HepG2 (cell line): ENCODE measurements around the gene ATRAID. TPM values are rescaled to one million over a fixed set of nuclear protein-coding genes. Genes with fewer than 3 reads are reported as not detected.

Experiments
- BRCA1 ChIP-seq: sonication (generic); formaldehyde crosslinking; IDR thresholded peaks from 2 replicates; pipeline ENCODE4 v1.4.0; 2020; ENCODE audit warnings: missing genetic modification reagents
- DMTF1 ChIP-seq: sonication (generic); formaldehyde crosslinking; IDR thresholded peaks from 2 replicates; pipeline ENCODE4 v1.4.0; 2020; ENCODE audit warnings: mild to moderate bottlenecking, missing genetic modification reagents
- KIAA2018 ChIP-seq: sonication (generic); formaldehyde crosslinking; IDR thresholded peaks from 2 replicates; pipeline ENCODE4 v1.5.0; 2020; ENCODE audit warnings: mild to moderate bottlenecking, missing genetic modification reagents, borderline replicate concordance
- MEIS1 ChIP-seq: sonication (generic); formaldehyde crosslinking; IDR thresholded peaks from 2 replicates; pipeline ENCODE4 v1.9.0; 2021; ENCODE audit warnings: mild to moderate bottlenecking, missing genetic modification reagents, moderate library complexity, borderline replicate concordance
- RFXANK ChIP-seq: IDR thresholded peaks from 2 replicates; pipeline ENCODE4 v1.6.1; 2016
- ZNF253 ChIP-seq: sonication (generic); formaldehyde crosslinking; IDR thresholded peaks from 2 replicates; pipeline ENCODE4 v1.8.0; 2022; ENCODE audit warnings: mild to moderate bottlenecking, missing genetic modification reagents, borderline replicate concordance
- ZNF34 ChIP-seq: sonication (generic); formaldehyde crosslinking; IDR thresholded peaks from 2 replicates; pipeline ENCODE4 v1.4.0; 2020; ENCODE audit warnings: mild to moderate bottlenecking, missing genetic modification reagents, borderline replicate concordance
- ZSCAN25 ChIP-seq: sonication (generic); formaldehyde crosslinking; IDR thresholded peaks from 2 replicates; pipeline ENCODE4 v1.8.0; 2022; ENCODE audit warnings: mild to moderate bottlenecking, missing genetic modification reagents
- polyA plus RNA-seq, 8 experiments: library from polyadenylated mRNA; depleted of rRNA in 3 of 8; stranded (reverse) in 7 of 8; unstranded in 1 of 8; fragments of >200 nt; fragmentation: Illumina TruSeq in 4 of 8; extraction: Trizol in 4 of 8; gene quantifications; 2 replicates each; pipeline versions ENCODE4 v1.2.1 to v1.2.3, GENCODE V29; 2011 to 2016; ENCODE audit warnings: low read depth in 4 of 8, missing spikeins in 1 of 8, mixed read lengths in 1 of 8; ENCODE audit not compliant: insufficient read depth in 1 of 8
- total RNA-seq, 5 experiments: library from RNA; depleted of rRNA; stranded (reverse); fragments of >200 nt; fragmentation: Illumina TruSeq; extraction: Trizol; gene quantifications; 2 replicates each; pipeline ENCODE4 v1.2.3, GENCODE V29; 2016; ENCODE audit warnings: low read depth in 1 of 5
- TF ChIP-seq, protein P1 (sequence below): sonication (generic); formaldehyde crosslinking; IDR thresholded peaks from 2 replicates; pipeline ENCODE4 v1.4.0; 2020; ENCODE audit warnings: mild to moderate bottlenecking, missing genetic modification reagents

Gene ATRAID
- total and polyA plus RNA-seq, 2 of the 13 experiments (the other 11 are each of a cell fraction or from before 2014, with no cell fraction given): 207 to 382 TPM

GRCh38 chr2:27212626-27213471, 1.0 kb downstream of the ATRAID start (continued):
- TF ChIP-seq, protein P1, sequence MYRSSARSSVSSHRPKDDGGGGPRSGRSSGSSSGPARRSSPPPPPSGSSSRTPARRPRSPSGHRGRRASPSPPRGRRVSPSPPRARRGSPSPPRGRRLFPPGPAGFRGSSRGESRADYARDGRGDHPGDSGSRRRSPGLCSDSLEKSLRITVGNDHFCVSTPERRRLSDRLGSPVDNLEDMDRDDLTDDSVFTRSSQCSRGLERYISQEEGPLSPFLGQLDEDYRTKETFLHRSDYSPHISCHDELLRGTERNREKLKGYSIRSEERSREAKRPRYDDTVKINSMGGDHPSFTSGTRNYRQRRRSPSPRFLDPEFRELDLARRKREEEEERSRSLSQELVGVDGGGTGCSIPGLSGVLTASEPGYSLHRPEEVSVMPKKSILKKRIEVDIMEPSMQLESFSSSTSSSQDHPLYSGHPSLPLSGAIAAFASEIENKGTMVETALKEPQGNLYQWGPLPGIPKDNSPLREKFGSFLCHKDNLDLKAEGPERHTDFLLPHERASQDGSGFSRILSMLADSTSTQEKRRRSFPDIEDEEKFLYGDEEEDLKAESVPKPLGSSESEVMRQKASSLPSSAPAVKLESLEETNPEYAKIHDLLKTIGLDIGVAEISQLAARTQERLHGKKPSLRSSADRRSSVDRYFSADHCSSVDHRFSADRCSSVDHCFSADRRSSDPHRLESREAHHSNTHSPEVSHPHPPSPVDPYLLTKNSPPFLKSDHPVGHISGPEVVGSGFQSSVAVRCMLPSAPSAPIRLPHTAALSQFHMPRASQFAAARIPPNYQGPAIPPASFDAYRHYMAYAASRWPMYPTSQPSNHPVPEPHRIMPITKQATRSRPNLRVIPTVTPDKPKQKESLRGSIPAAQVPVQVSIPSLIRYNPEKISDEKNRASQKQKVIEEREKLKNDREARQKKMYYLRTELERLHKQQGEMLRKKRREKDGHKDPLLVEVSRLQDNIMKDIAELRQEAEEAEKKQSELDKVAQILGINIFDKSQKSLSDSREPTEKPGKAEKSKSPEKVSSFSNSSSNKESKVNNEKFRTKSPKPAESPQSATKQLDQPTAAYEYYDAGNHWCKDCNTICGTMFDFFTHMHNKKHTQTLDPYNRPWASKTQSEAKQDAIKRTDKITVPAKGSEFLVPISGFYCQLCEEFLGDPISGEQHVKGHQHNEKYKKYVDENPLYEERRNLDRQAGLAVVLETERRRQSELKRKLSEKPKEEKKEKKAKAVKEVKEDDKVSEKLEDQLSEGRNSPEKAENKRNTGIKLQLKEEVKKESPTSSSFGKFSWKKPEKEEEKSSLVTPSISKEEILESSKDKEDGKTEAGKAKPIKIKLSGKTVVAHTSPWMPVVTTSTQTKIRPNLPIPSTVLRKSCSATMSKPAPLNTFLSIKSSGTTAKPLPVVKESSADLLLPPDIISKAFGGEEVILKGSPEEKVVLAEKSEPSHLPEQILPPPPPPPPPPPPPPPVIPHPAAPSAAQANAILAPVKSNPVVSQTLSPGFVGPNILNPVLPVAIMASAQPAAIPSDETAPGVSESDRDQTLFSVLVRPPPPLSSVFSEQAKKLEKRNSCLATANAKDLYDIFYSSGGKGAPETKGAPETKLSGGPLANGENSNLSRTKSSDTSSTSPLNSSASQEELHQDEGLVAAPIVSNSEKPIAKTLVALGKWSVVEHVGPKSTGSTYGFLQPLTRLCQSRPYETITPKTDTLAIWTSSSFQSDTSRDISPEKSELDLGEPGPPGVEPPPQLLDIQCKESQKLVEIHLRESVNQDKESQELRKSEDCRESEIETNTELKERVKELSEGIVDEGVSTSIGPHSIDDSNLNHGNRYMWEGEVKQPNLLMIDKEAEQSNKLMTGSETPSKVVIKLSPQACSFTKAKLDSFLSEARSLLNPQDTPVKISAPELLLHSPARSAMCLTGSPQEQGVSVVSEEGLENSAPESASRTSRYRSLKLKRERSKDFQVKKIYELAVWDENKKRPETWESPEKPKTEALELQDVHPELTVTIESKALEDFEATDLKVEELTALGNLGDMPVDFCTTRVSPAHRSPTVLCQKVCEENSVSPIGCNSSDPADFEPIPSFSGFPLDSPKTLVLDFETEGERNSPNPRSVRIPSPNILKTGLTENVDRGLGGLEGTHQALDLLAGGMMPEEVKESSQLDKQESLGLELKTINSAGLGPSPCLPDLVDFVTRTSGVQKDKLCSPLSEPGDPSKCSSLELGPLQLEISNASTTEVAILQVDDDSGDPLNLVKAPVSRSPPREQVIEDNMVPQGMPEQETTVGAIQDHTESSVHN (CRISPR knock-in tag): no peak
- TF ChIP-seq KIAA2018 (CRISPR knock-in tag) (no peak), RFXANK (CRISPR knock-in tag) (no peak), ZNF253 (CRISPR knock-in tag) (no peak), BRCA1 (CRISPR knock-in tag) (no peak), MEIS1 (CRISPR knock-in tag) (no peak), ZSCAN25 (CRISPR knock-in tag) (no peak), ZNF34 (CRISPR knock-in tag) (no peak), DMTF1 (CRISPR knock-in tag) (no peak)
